HepG2 (cell line): ENCODE measurements around the gene ZNF526. TPM values are rescaled to one million over a fixed set of nuclear protein-coding genes. Genes with fewer than 3 reads are reported as not detected.

ENCODE experiments used
- ATF4 ChIP-seq, 2 experiments: fragments of 450-650 bp in 1 of 2; sonication (generic) in 1 of 2; formaldehyde crosslinking; IDR thresholded peaks; 2 replicates each; pipeline versions ENCODE4 v1.5.0 to v1.8.0; 2020 to 2022; ENCODE audit warnings: mild to moderate bottlenecking in 1 of 2, missing genetic modification reagents in 1 of 2
- EZH2 ChIP-seq: conservative IDR thresholded peaks from 2 replicates; pipeline ENCODE4 v1.6.1; 2012; ENCODE audit warnings: mild to moderate bottlenecking, low read depth, low read length, moderate library complexity
- GPN1 ChIP-seq: sonication (generic); formaldehyde crosslinking; IDR thresholded peaks from 2 replicates; pipeline ENCODE4 v1.5.1; 2020; ENCODE audit warnings: missing genetic modification reagents, borderline replicate concordance
- KIAA2018 ChIP-seq: sonication (generic); formaldehyde crosslinking; IDR thresholded peaks from 2 replicates; pipeline ENCODE4 v1.5.0; 2020; ENCODE audit warnings: mild to moderate bottlenecking, missing genetic modification reagents, borderline replicate concordance
- MAX ChIP-seq: IDR thresholded peaks from 2 replicates; pipeline ENCODE4 v1.6.1; 2012; ENCODE audit warnings: inconsistent platforms
- NCOA1 ChIP-seq: sonication (generic); formaldehyde crosslinking; IDR thresholded peaks from 2 replicates; pipeline ENCODE4 v1.9.0; 2021; ENCODE audit warnings: missing genetic modification reagents
- TBL1XR1 ChIP-seq: fragments of 150-350 bp; IDR thresholded peaks from 2 replicates; pipeline ENCODE4 v1.6.1; 2014; ENCODE audit warnings: borderline replicate concordance, low read length; ENCODE audit not compliant: partially characterized antibody
- TRIM22 ChIP-seq: fragments of 450-650 bp; IDR thresholded peaks from 2 replicates; pipeline ENCODE4 v1.6.1; 2017
- ZBTB46 ChIP-seq: sonication (generic); formaldehyde crosslinking; IDR thresholded peaks from 2 replicates; pipeline ENCODE4 v1.4.0; 2020; ENCODE audit warnings: mild to moderate bottlenecking, missing genetic modification reagents, borderline replicate concordance
- ZC3H4 ChIP-seq: sonication (generic); formaldehyde crosslinking; IDR thresholded peaks from 2 replicates; pipeline ENCODE4 v1.4.0; 2020; ENCODE audit warnings: missing genetic modification reagents, borderline replicate concordance
- ZFAT ChIP-seq: sonication (generic); formaldehyde crosslinking; conservative IDR thresholded peaks from 2 replicates; pipeline ENCODE4 v1.8.1; 2023; ENCODE audit warnings: missing genetic modification reagents, inconsistent platforms
- ZNF468 ChIP-seq: sonication (generic); formaldehyde crosslinking; IDR thresholded peaks from 2 replicates; pipeline ENCODE4 v1.8.0; 2022; ENCODE audit warnings: mild to moderate bottlenecking, moderate library complexity, missing genetic modification reagents
- ZNF484 ChIP-seq: sonication (generic); formaldehyde crosslinking; IDR thresholded peaks from 2 replicates; pipeline ENCODE4 v1.5.1; 2020; ENCODE audit warnings: mild to moderate bottlenecking, low read depth, missing genetic modification reagents, borderline replicate concordance
- polyA plus RNA-seq, 8 experiments: library from polyadenylated mRNA; depleted of rRNA in 3 of 8; stranded (reverse) in 7 of 8; unstranded in 1 of 8; fragments of >200 nt; fragmentation: Illumina TruSeq in 4 of 8; extraction: Trizol in 4 of 8; gene quantifications; 2 replicates each; pipeline versions ENCODE4 v1.2.1 to v1.2.3, GENCODE V29; 2011 to 2016; ENCODE audit warnings: low read depth in 4 of 8, missing spikeins in 1 of 8, mixed read lengths in 1 of 8; ENCODE audit not compliant: insufficient read depth in 1 of 8
- total RNA-seq, 5 experiments: library from RNA; depleted of rRNA; stranded (reverse); fragments of >200 nt; fragmentation: Illumina TruSeq; extraction: Trizol; gene quantifications; 2 replicates each; pipeline ENCODE4 v1.2.3, GENCODE V29; 2016; ENCODE audit warnings: low read depth in 1 of 5

ZNF526 gene
- total and polyA plus RNA-seq, 2 of the 13 experiments (the other 11 are each of a cell fraction or from before 2014, with no cell fraction given), result 3.3 to 8.4 TPM

GRCh38 chr19:42242512-42243409, 22.6 kb downstream of the ZNF526 start, which contains the start of gene GSK3A (continued):
- TF ChIP-seq KIAA2018 (CRISPR knock-in tag) (no peak), ZNF468 (CRISPR knock-in tag) (no peak), ZFAT (CRISPR knock-in tag) (no peak), TBL1XR1 (no peak), TRIM22 (no peak), ATF4 (CRISPR knock-in tag; IDR thresholded peaks at IDR 0.05) (peak in 1 of 2 experiments; percentile 86; a peak in 2 of 4 replicates), MAX (peak; percentile 73), ZNF484 (CRISPR knock-in tag) (no peak), GPN1 (no peak; the same call in 1 of the 2 replicates), NCOA1 (CRISPR knock-in tag) (no peak), ZC3H4 (CRISPR knock-in tag) (no peak), EZH2 (no peak), ZBTB46 (CRISPR knock-in tag) (no peak)
